Mesenteric fat pad (tissue), 1 donor: ENCODE results near the gene EPHB3. TPM values are rescaled to one million over a fixed set of nuclear protein-coding genes. Genes with fewer than 3 reads are reported as not detected.

Experiments
- DNase-seq: peaks from one replicate; pipeline ENCODE4 v3.0.0-alpha.2; 2020; ENCODE audit warnings: low spot score
- total RNA-seq: library from RNA; stranded (reverse); fragmentation: NEBNext Ultra II Directional; extraction: Animal tissue kit (Norgen Biotek cat#: 25700); gene quantifications from one replicate; pipeline ENCODE4 v1.2.1, GENCODE V29; 2021
- donor health status: DM: yes; HTN: yes; CAD: no.

Gene EPHB3
- total RNA-seq, 1 donor from 2014 or later: 1.6 TPM

DNA sequence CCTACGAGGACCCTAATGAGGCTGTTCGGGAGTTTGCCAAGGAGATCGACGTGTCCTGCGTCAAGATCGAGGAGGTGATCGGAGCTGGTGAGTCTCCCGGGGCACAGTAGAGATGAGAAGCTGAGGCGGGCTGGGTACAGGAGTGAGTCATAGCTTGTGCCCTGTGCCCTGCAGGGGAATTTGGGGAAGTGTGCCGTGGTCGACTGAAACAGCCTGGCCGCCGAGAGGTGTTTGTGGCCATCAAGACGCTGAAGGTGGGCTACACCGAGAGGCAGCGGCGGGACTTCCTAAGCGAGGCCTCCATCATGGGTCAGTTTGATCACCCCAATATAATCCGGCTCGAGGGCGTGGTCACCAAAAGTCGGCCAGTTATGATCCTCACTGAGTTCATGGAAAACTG is 17.9 kb downstream of the EPHB3 start:
- no peak for DNase-seq

DNA sequence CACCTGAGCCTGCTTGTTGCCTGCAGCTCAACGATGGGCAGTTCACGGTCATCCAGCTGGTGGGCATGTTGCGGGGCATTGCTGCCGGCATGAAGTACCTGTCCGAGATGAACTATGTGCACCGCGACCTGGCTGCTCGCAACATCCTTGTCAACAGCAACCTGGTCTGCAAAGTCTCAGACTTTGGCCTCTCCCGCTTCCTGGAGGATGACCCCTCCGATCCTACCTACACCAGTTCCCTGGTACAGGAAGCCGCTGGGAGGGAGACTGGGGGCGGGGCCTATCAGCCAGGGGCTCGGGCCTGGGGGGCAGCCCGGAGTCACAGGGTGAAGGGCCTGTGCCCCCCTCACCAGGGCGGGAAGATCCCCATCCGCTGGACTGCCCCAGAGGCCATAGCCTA is 18.8 kb downstream of the EPHB3 start:
- no peak for DNase-seq

DNA sequence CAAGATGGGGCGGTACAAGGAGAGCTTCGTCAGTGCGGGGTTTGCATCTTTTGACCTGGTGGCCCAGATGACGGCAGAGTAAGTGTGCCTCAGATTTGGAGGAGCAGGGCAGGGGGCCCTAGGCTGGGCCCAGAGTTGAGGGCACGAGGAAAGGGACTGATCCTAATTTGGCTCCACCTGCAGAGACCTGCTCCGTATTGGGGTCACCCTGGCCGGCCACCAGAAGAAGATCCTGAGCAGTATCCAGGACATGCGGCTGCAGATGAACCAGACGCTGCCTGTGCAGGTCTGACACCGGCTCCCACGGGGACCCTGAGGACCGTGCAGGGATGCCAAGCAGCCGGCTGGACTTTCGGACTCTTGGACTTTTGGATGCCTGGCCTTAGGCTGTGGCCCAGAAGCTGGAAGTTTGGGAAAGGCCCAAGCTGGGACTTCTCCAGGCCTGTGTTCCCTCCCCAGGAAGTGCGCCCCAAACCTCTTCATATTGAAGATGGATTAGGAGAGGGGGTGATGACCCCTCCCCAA is 19.8 kb downstream of the EPHB3 start:
- DNase-seq: no peak

DNA sequence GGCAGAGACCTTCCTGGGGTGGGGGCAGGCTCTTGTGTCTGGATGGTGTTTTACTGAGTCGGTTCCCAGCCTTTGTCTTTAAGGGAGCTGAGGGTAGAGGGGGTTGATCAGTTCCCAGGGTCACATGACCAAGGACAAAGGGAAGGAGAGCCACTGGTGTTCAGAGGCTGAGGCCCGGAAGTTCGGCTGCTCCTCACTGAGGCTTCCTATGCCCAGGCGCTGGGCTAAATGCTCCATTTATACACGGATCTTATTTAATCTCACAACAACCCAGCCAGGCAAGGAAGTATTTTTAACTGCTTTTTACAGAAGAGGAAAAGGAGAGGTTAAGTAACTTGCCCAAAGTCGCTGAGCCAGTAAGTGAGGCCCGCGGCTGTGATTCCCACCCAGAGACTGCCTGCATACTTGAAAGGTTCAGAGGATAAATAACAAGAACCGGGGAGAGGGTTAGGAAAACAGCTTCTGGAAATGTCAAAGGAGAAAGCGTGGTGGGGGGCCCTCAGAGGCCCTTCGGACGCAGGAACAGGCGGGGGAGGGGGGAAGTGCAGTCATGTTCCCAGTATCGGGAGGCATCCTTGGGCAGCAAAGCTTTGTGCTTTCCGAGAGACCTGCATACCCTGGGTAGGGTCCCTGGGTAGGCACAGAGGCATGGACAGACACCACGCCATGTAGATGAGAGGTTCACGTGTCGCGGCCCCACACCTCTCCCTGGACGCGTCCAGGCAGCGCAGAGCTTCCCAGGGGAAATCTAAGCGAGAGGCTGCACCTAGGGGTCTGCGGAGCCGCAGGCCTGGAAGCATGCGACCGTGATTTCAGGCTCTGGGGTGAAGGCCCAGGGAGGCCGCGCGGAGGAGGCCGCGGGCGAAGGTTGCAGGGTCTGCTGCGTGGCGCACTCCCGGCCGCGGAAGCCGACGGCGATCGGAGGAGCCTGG is 21.3 kb downstream of the EPHB3 start:
- no peak for DNase-seq

DNA sequence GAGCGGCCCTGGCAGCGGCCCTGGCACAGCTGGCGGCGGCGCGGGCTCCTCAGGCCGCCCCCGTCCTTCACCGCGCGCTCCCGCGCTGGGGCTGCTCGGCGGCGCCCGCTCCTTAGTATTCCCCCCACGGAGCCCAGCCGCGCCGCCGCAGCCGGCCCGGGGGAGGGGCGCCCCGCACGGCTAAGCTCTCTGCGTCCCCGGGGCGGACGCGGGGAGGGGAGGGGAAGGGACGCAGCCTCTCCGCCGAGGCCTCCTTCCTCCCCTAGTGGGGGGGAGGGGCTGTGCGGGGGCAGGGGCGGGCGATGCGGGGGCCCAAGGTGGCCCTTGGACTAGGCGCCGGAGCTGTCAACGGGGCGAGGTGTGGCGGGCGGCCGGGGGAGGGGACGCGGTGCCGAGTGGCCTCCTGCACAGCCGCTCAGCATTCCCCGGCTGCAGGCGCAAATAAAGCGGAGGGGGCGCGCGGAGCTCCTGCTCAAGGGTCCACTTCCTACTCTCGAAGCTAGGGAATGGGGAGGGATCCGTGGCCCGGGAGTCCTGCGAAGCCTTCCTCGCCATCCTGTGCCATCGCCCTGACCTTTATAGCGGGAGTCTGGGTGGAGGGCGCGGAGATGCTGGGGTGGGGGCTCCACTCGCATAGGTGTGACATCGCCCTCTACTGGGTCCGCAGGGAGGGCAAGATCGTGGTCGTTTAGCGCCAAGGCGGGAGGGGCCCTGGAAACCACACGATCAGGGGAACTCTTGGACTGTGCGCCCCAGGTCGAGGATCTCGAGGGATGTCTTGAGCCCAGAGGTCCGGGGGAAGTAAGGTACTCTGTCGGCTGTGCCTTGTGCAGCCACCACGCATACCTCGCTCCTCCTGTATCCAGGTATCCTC is 22.2 kb downstream of the EPHB3 start:
- DNase-seq: no peak

DNA sequence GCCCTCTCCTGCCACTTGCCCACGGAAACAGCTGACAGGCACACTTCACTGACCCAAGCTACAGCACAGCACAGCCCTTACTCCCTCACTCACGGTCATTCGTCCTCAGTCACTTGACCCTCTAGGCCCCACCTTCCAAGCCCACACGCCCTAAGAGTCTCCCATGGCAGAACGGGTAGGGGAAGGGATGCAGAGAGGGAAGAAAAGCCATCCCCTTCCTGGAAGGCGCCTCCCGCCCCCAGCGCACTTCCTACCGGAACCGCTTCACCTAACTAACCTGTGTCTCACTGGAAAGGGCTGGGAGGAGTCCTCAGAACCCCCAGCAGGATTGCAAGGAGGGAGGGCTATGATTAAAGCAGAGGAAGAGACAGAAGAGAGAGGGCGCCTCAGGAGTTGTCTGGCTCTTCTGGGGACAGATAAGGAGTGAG is 22.9 kb downstream of the EPHB3 start:
- no peak for DNase-seq

DNA sequence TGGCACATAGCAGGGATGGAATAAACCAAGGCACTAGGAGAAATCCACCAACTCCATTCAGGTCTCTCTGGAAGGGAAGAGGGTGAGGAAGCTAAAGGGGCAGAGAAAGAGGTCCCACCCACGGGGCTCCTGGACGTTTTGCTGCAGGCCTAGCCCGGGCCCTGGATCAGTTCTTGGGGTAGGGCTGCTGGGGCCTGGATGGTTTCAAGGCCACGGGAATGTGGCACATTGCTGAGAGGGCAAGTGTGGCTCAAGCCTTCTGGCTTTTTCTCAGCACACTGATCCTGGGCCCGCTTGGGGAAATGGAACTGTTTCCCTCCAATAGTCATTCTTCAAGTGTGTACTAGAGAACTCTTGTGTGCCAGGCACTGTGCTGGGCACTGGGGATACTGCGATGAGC is 24.0 kb downstream of the EPHB3 start:
- DNase-seq: no peak

DNA sequence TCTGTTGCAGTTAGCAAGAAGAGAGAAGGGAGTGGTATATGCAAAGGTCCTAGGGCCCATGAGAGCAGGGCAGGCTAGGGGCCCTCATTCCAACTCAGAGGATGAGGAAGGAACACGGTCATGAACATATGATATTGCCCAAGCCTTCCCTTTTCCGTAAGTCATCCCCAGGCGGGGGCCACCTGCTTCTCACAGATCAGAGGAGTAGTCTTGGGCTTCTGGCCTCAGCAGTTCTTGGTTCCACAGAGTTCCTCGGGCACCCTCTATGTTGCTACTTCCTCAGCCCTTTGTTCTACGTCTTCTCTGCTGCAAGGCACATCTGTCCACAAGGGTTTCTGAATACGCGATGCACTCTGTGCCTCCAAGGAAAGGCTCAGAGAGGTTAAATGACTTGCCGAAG is 25.3 kb downstream of the EPHB3 start:
- DNase-seq: no peak

DNA sequence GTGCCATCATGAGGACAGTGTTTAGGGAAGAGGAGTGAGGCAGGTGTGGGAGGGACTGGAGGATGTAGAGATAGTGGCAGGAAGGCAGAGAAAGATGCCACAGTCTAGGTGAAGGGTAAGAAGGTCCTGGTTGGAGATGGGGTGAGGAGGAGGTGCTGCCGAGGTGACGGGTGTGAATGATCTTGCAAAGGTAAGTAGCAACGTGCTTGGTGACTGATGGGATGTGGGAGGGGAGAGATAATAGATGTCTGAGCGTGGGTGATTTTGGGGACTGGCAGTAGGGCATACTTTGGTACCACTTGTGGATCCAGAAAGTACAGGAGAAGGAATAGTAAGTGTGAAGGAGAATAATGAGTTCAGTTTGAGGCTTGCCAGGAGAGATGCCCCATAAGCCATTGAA is 27.2 kb downstream of the EPHB3 start:
- no peak for DNase-seq

DNA sequence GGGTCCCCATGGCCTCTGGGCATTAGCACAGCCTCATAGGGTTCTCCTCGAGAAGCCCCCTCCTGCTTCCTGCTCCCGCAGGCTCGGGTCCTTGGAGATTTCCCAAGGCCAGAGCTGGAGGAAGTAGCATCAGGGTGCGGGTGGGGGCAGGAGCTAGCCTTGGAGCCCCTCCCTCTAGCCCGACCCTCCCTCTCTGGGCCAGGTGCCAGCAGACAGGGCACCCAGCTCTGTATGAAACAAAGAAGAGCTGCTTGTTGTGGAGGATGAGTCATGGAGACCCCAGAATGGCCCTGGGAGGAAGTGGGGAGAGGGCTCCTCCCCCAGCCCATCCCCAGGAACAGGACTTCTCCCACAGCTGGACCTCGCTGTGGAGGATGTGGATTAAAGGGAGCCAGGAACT is 29.2 kb downstream of the EPHB3 start:
- no peak for DNase-seq

DNA sequence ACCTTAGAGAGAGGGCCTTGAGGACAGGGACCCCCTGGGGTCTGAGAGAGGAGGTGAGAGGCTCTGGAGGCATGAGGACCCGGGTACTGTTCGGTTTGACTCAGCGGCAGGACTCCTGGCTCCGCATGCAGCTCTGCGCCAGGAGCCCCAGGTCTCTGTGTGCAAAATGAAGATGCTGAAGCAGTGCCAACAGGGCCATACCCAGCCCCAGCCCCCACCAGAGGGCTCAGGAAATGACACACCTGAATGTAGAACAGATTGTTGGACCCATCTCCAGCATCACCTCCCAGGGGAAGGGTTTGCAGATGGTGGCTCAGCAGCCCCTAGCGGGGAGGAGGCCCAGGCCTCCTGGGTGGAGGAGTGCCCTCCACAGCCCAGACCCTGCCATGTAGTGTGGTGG is 30.2 kb downstream of the EPHB3 start:
- DNase-seq: no peak

DNA sequence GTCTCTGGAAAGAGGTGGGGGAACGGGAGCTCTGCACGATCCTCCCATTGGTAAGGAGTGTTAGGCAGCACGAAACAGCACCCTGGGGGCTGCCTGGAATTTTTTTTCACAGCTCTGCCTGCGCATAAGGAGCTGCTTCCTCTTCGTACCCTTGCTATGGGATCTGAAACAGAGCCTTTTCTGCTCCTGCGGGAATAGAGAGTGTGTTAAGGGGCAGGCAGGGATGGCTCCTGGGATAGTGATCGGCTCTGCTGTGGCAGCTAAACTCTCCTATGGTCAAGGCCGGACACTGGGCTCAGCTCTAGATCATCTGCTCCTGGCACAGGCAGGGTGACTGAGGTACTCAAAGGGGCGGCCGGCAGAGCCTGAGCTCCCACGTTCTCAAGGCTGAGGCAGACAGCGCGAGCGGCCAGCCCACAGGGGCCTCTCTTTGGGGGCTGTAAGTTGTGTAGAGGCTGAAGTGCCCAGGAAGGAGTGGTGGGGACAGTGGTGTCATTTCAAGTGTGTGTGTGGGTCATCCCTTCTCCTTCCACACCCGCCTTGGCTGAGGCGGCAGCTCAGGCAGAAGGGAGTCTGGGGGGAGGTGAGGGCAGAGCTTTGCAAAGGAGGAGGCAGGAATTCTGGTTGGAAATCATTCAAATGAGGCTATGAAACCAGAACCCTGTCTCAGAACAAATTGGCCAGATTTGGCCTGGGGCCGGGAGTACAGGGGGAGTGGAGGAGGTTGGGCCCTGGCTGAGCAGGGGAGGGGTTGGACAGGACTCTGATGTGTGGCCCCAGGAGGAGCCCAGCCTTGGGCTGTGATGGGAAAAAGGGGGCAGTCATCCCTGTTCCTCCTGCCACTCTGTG is 31.0 kb downstream of the EPHB3 start:
- no peak for DNase-seq

DNA sequence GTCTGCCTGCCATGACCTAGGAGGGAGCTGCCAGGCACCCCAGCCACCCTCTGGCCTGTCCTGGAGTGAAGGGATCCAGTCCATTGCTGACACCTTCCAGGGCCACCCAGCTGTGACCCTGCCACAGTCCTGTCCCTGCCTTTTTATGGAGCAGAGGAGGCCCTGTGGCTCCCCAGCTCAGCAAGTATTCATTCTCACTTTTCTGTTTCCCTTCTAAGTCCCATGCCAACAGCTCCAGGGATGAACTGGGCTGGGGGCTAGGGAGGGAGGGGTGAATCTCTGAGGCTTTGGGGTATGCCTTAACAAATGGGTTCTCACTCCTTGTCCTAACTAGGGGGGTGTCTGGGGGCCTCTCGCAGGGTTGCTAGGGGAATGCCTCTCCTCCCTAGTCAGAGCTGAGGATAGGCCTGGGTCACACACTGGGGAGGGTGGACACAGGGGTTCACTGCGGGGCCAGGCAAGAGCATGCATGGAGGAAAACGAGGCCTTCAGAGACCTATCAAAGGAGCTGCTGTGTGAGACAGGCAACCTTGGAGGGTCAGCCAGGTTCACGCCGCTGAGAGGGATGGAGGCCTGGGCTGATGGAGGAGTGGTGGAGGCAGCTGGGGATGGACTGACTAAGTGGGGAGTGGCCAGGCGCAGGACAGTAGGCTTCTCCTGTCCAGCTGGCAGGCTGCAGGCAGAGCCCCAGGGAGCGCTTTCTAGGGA is 31.8 kb downstream of the EPHB3 start:
- no peak for DNase-seq

DNA sequence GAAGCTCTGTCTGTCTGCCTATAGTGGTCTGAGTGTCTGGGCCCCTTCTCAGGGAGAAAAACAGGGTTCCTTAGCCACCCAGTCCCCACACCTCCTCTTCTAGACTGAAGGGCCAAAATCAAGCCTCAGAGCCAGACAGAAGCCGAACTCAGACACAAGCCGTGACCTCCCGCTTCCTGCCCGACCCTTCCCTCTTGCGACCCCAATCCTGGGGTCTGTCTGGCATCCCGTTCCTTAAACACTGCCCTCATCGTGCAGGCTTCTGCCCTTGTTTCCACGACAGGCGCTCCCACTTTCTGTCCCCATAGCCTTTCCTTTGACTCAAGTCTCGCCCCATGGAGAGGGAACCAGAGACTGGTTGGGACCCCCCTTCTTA is 32.3 kb downstream of the EPHB3 start:
- no peak for DNase-seq

DNA sequence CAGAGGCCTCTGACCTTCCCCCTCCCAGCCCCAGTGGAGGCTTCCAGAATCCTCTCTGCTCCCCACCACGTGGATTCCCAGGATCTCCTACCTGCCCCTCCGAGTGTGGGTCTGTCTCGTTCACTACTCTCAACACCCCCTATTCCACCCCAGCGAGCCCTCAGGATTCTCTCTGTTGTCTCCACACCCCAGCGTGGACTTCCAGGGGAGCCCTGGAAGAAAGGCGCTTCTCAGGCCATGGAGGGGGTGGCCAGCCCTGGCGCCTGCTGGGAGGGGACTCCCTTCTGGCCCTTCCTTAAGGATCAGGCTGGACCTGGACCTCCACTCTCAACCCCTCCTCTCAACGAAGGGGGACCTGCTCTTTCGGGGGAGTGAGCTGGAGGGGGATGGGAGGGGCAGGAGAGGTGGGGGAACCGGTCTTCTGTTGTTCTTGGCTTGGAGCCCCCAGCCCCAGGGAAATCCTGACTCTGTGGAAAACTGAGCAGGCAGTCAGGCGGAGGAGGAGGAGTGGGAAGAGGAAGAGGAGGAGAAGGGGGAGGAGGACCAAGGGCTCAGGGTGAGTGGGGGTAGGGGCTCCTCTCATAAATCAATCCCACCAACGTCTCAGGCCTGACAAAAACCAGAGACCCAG is 32.9 kb downstream of the EPHB3 start:
- no peak for DNase-seq

DNA sequence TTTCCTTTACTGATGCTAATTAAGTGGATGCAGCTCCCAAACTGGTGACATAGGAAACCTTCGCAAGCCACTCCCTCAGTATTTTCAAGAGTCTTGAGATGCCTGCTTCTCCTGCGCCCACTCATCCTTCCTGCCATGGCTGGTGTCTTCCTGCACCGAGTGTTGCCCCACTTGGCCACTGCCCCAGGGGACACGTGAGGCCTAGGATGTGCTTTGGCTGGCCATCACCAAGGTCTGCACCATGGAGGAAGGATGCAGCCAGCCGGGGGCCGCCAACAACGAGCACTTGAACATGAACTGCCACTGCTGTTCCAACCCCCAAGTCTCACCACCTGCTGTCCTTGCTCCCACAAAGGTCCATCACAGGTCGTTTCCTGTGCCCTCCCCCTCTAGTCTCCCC is 34.1 kb downstream of the EPHB3 start:
- DNase-seq: no peak

DNA sequence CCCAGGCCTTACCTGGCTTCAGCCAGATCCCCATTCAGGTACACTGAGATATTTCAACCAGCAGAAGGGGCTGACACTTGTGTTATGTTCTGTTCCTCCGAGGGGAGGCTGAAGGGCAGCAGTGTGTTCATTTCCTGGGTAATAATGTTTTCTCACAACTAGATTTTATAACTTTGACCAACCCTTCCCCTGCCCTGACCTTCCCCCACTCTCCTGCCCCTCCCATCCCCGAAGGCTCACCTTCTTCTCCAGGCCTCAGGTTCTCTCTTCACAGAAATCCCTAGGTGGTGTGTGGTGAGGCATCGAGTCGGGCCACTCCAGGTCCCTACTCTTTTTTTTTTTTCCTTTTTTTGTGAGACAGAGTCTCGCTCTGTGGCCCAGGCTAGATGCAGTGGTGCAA is 34.6 kb downstream of the EPHB3 start:
- no peak for DNase-seq

DNA sequence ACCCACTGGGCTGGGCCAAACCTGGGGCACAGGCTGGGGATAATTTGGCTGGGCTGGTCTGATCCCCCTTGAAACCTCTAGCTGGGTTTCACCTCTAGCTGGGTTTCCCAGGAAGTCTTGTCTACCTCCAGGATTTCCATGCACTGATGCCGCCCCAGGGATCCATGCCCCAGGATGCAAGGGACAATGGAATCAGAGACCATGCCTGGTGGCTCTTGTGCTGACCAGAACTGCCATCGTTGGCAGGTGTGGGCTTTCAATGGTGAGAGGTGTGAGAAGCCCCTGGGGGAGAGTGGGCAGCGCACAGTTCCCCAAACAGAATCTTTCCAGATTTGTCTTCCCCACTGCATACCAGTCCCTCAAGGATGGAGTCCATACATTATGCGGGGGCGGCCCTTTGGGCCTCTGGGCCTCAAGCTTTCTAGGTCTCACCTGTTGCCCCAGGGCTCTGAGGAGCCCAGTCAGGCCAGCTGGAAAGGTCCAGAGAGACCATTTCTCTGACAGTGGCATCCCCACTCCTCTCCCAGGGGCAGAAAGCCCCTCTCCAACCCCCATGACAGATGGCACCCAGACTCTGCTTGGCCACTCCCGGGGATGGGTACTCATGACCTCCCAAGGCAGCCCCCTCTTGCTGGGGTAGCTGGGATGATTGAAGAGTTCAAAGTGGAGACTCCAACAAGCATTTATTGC is 35.4 kb downstream of the EPHB3 start:
- no peak for DNase-seq

DNA sequence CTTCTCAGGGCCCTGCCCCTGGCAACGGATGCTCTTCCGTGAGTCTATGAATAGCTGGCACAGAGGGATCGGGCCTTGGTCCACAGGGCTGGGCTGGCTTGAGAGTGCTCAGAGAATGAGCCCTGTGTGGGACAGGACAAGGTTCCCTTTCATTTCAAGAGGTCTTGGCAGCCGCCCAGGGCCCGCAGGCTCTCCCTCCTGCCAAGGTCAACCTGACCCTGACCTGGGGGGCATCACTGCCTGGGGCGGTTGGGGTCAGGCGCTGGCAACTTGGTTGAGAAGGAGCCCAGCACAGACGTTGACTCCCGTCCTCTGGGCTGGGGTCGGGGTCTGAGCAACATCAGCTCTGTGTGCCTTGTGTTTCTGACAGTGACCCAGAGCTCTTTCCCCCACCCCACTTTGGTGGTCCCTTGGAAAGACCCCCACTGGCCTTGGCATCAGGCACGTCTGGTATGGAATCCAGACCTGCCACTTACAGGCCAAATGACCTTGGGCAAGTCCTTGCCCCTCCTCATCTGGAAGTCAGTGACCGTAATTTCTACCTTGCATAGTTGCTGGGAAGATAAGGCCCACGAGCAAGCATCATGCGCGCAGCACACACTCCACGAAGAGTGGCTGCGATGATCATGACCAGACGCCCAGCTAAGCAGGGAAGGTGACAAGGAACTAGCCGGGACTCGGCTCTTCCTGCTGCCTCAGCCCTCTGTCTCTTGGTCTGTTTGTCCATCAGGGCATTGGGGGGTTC is 36.4 kb downstream of the EPHB3 start:
- no peak for DNase-seq
